Measurements from ENCODE around the gene CRMP1.

Gene CRMP1

DNA sequence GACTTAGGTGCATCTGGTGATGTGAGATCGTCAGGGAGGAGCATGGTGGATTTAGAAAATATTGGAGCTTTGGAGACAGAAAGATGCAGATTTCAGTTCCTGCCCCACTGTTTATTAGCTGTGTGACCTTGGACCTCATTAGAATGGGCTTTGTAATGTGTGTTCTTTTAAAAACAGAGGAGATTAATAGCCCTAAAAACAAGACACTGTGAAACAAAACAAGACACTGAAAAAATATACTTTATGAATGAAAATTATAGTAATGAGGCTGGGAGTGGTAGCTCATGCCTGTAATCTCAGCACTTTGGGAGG lies 102.4 kb downstream of the CRMP1 start:
- no peak for DNase-seq

- DNase-seq: no peak
Measured at GRCh38 chr4:5789141-5789540, 103.7 kb downstream of the CRMP1 start.

GRCh38 chr4:5788144-5788543 lies 104.7 kb downstream of the CRMP1 start:
- DNase-seq: no peak

DNA sequence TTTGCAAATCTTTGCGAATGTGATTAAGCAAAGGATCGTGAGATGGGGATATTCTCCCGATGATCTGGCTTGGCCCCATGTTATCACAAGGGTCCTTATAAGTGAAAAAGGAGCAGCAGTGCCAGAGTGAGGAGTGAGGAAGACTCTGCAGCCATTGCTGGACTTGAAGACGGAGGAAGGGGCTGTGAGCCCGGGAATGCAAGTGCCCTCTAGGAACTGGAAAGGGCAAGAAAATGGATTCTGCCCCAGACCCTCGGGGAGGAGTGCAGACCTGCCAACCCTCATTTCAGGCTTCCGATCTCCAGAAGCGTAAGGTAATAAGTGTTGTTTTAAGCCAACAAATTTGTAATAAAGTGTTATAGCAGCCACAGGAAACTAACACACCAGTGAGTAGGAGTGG lies 105.6 kb downstream of the CRMP1 start:
- DNase-seq: no peak

DNA sequence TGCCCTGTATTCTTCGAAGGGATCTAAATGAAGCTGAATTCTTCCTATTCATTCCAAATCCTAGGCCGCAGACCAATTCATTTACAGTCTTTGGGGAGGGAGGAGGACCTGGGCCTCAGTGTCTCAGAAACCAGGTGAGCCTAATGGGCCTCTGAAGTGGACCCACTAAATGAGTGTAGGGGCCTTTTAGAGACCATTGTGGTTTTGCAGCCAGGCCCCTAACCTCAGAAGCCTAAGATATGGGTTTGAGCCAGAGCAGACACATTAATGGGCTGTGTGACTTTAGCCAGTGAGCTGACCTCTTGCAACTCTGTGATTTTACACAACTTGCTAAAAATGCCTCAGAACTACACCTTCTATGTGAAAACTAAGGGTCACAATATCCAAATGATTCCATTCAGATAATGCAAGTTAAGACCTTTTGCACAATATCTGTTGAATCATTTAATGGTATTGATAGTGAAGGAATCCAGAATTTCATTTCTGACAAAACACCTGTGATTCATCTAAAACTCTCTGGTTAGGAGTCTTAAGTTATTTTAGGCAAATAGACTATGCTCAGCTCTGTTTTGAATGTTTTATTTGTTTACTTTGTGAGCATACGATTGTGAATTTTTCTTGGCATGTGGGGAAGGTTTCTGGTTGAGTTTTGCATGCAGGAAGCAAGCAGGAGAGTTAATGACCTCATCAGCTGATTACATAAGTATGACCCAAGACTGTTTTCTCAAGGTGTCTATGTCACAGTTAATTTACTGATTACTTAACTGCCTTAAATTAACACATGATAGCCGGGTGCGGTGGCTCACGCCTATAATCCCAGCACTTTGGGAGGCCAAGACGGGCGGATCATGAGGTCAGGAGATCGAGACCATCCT lies 106.8 kb downstream of the CRMP1 start:
- DNase-seq: no peak

DNA sequence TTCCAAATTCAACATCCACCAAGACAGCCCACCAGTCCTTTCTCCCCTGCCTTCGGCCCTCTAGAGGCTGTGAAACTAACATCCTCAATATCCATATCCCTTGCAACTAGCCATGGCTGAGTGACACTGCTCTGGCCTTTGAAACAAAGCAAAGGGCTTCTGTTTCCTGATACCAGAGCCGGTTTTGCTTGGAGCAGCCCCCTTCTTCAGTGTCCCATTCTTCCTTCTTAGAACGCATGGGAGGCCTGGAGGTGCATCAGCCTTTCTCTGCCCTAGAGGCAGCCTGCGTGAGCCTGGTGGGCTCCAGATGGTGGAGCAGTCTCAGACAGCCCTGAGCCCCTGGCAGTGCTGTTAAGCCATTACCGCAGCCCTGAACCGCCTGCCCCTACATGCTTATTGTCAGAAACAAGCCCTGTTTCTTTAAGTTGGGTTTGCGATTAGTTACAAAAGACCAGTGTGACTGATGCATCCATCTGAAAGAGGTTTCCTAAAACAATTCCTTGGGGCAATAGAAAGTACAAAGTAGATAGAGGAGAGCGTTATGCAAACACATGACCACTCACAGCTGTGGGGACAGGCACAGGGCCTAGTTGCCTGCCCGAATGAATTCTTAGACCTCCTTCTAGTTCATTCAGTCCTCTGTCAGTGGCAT lies 107.8 kb downstream of the CRMP1 start:
- no peak for DNase-seq

DNA sequence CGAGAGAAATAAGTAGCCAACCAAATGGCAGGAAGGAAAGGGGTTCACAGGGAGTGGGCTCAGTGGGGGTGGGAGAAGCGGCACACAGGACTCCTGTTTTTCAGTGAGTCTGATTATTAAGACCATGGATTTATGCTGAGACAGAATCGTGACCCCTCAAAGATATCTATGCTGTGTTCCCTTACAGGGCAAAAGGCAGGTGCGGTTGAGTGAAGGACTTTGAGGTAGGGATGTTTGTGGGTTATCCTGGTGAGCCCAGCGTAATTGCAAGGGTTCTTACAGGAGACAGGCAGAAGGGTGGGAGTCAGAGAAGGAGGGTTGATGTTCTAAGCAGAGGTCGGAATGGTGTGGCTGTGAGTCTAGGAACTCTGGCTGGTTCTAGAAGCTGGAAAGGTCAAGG lies 108.9 kb downstream of the CRMP1 start:
- DNase-seq: no peak

DNA sequence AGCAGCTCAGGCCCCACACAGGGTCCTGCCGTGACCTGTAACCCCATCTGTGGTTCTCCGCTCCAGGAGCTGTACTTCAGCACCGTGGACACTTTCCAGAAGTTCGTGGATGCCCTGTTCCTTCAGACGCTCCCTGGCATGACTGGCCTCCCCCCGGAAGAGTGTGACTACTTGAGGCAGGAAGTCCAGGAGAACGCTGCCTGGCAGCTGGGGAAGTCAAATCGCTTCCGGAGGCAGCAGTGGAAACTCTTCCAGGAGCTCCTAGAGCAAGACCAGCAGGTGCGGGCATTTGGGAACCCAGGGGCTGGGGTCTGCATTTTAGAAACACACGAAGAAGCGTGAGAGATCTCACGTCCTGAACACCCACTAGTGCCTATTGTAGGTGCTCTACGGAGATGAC lies 109.4 kb downstream of the CRMP1 start:
- DNase-seq: no peak

GRCh38 chr4:5782829-5783476 lies 109.9 kb downstream of the CRMP1 start:
- DNase-seq: no peak

DNA sequence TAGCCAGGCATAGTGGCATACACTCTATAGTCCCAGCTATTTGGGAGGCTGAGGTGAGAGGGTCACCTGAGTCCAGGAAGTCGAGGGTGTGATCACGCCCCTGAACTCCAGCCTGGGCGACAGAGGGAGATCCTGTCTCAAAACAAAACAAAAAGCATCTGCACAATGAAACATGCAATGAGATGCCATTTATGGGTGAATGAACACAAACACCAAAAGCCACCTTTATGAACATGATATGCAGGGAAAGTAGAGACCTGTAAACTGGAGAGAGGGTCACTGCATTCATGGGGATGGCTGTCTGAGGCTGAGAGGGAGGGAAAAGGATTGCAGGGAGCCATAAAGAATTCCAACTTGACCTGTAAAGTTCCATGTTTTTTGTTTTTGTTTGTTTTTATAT lies 111.2 kb downstream of the CRMP1 start:
- no peak for DNase-seq

DNA sequence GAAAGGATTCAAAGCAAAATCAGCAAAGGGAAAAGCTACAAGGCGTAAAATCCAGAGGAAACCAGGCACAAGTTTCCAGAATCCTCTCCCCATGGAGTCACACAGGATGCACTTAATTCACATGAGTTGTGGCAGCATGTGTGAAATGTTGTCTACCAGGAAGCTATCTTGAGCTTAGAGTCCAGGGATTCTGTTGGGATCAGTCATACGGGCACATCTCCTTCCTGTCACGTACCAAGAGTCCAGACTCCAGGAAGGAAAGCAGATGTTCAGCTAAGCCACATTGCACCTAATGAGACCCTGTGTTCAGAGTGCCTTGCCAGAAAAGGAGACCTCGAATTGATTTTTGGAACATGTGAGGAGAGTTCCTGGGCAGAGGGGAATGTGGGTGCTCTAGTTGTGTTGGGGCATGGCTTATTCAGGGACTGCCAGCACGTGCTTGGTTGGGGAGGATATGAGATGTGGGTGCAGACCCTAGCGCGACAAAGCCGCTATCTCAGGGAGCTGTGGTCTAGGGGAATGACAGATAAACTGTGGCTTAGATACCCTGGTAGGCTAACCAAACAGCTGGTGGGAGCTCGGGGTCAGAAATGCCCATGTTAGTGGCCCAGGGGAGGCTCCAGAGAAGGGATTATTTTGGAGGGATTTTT lies 111.9 kb downstream of the CRMP1 start:
- DNase-seq: no peak

- DNase-seq: no peak
Measured at GRCh38 chr4:5776510-5776909, 116.4 kb downstream of the CRMP1 start.

DNA sequence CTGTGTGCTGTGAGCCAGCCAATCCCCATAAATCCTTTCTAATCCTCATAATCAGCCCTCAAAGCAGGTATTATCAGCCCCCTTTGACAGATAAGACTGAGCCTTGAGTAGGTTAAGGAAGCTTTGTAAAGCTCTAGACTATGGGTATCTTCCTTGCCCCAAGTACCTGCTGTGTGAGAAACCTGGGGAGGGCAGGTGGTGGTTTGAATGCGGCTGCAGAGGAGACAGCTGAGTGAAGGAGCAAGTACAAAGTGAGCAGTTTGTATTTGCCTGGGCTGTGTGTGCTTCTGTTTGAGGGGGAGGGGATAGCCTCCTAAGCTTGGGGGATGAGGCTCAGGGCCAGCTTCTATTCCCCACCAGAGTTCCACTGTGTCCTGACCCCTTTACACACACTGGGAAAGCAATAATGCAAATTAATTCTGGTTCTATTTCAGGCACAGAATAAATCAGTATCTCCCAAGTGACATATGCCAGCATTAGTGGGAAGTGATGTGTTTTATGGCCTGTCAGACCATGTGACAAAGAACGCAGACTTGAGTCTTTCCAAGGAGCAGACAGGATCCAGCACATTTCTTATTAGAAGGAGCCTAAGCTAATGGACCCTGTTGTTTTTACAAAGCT lies 118.4 kb downstream of the CRMP1 start:
- no peak for DNase-seq

- no peak for DNase-seq
Measured at GRCh38 chr4:5773271-5773555, 119.7 kb downstream of the CRMP1 start.

DNA sequence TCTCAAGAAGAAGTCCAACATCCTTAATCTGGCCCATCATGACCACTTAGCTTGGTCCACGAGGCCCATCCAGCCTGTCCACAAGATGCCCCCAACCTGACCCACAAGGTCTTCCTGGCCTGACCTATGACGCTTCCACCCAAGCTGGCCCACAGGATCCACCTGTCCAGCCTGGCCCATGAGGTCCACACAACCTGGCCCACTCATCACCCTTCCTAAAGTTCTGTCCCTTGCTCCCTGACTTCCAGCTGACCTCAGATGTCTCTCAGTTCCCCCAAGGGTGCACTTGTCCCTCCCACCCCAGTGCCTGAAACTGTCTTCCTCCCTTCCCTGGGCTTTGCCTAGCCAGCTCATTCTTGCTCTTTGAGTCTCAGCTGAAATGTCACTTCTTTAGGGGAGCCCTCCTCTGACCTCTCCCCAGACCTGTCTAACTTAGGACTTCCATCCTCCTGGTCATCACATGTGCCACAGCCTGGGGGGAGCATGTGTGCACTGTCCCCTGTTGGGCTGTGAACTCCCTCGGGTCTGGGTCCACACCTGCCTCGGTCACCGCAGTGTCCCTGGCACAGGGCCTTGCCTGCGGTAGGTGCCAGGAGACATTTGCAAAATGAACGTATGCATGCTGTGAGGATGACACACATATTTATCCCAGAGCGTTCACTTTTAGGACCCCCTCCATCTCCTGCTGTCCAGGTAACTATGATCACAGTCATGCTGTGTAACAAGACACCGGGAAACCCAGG lies 120.2 kb downstream of the CRMP1 start:
- no peak for DNase-seq

All from activated effector memory CD4-positive, alpha-beta T cell treated with Interleukin-2 at 50 U/mL for 16 hours (primary cell).